GM18526 (cell line): ENCODE measurements around the gene USP22.

Experiments used
- POLR2A ChIP-seq: IDR thresholded peaks from 3 replicates; pipeline ENCODE4 v1.6.1; 2011; ENCODE audit not compliant: insufficient read length; ENCODE audit errors: extremely low read depth

USP22 gene

DNA sequence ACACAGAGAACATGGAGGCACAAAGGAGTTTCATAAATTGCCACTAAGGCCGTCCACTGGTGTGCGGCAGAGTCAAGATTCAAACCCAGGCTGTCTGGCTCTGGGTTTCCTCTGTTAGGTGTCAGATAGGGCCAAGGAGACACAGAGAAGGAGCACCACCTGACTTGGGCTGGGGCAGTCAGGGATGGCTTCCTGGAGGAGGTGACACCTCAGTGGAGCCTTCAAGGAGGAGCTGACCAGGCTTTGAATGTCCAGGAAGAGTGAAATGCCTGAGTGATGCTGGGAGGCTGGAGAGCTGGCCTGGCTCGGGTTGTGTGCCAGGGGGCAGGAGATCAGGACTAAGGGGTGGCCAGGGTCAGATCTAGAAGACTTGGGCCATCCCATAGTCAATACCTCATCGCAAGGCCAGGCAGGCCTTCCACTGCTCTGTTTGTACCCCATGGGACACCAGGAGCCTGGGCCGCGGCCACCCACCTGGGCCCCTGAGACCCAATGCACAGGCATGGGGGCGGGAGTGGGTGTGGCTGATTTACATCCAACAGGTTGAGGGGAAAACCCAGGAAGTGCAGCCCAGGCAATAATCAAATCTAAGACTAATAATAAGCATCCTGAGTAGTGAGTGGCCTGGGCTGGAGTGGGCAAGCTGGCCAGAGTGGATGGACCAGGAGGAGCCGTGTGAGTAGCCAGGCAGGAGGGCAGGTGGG is 73.7 kb downstream of the USP22 start:
- no peak for TF ChIP-seq POLR2A

DNA sequence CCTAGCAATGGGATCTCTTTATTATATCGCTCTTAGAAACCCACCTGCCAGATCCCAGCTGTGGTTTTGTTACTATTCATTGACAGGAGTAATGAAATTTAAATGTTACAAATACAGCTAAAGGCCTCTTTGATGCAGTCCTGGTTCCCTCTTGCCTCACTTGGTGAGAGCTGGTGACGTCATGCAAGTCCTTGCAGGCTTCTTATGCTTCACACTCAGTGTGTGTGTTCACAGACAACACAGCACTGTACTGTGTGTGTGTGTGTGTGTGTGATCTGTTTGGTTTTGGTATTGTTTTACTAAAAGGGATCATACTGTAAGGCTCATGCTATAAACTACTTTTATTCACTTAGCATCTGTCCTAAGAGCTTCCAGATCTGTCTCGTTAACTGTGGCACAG is 75.0 kb downstream of the USP22 start:
- TF ChIP-seq POLR2A: no peak

DNA sequence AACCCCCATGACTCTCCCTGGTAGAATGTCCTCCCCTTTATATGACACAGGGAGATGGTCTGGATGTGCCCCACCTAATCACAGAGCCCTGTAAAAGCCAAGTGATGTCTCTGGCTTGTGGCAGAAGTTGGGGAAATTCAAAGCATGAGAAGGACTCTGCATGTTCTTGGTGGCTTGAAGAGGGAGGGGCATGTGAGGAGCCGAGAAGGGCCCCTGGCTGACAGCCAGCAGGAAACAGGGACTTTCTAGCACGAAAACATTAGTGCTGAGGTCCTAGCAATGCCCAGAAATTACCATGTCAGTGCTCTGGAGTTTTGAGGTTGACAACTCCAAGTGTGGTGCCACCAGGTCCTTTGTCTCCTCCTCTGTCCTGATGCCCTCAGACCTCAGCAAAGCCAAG is 75.9 kb downstream of the USP22 start:
- TF ChIP-seq POLR2A: no peak

DNA sequence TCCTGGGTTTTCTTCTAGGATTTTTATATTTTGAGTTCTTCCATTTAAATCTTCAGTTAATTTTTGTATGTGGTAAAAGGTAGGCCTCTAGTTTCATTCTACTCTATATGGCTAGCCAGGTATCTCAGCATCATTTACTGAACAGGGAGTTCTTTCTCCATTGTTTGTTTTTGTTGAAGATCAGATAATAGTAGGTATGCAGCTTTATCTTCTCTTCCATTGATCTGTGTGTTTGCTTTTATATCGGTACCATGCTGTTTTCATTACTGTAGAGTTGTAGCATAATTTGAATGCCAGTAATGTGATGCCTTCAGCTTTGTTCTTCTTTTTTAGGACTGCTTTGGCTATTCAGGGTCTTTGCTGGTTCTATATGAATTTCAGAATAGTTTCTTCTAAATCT is 77.3 kb downstream of the USP22 start:
- no peak for TF ChIP-seq POLR2A

DNA sequence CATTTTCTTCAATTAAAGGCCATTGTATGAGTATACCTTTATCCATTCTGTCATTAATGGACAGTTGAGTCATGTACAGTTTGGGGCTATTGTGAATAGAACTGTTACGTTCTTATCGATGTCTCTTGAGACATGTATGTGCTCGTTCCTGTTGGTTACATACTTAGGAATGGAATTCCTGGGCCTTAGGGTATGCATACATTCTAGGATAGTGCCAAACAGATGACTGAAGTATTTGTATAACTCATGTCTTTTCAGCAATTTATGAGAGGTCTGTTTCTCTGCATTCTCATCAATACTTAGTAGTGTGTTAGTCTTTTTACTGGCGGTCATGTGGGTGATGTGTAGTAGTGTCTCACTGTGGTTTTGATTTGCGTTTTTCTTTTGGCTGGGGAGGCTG is 81.2 kb downstream of the USP22 start:
- no peak for TF ChIP-seq POLR2A

DNA sequence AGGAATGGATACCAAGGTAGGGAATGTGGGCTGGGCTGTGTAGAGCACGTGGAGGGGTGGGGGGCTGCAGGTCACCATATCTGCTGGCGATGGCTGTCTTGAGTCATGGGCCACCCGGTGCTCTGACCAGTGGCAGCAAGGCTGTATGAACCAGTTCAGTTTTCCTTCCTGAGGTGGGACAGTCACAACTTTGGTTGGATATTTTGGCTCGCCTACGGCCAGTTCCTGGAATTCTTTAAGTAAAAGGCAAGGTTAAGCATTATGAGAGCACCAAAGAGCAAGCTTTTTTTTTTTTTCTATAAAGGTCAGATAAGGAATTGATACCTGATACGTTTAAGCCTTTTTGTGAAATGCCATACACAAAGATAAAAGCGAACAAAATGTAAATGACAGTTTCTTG is 81.9 kb downstream of the USP22 start:
- TF ChIP-seq POLR2A: no peak

DNA sequence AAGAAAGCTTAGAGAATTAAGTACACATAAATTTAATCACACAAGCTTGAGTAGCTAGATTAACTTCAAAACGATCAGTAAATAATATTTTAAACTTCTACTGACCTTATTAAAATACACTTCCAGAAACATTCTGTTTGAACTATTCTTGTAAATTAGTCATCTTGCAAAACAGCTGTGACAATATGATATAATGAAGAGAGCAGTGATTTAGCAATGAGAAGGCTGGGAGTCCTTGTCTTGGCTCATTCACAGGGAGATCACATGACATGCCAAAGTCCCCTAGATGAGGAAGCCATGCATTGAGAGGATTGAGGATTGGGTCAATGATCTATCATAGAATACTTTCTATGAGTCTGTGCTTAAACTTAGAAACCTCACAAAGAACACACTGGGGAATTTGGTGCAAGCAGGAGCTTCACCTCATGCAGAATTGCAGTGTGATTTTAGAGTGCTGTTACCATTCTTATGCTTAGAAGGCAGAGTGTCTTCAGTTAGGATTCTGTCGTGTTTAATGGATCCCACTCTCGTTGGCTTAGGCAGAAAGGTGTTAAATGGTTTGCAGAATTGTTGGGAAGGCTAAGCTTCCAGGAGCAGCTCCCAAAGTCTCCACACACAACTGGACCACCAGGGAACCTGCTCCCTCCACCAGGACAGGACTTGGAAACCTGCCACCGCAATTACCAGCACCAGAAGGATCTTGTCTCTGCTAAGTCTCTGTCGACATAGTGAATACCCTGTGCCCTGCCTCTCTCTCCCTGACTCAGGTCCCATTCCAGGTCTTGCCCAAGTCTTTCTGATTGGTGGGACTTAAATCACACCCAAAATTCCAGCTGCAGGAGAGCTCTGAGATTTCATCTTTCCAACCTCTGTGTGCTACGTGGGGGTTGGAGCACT is 87.1 kb downstream of the USP22 start:
- TF ChIP-seq POLR2A: no peak

DNA sequence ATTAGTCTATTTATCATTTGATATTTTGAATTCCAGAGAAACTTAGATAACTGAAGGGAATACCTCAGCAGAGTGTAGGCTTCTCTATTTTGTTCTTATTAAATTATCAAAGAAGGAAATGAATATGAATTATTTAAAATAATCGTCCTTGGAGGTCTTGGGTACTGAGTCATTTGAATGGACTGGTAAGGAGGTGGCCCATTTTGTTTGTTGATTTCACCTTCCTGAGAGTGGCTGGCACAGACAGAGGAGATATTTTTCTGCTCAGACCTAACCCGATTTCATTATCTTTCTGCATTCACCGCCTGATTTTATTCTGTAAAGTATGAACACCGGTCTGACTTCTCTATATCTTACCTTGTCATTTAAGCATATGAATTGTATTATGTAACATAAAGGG is 88.0 kb downstream of the USP22 start:
- no peak for TF ChIP-seq POLR2A

DNA sequence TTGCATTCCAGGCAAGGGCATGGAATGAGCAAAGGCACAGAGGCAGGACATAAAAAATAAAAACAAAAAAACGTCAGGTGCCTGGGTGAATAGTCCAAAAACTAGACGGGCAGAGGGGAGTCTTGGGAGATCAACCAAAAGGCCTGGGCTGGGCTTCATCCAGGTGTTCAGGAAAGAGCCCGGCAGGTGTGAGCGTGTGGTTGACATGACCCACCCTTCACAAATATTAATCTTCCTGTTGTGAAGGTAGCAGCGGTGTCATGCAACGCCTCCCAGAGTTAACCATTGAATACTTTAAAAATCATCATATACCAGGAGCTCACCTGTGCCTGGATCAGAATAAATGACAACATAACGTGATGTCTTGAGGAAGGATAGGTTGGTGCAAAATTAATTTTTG is 90.6 kb downstream of the USP22 start:
- TF ChIP-seq POLR2A: no peak
